Measurements from ENCODE around the gene LRRC56. TPM values are rescaled to one million over a fixed set of nuclear protein-coding genes. Genes with fewer than 3 reads are reported as not detected.

Gene LRRC56
- total and polyA plus RNA-seq, 2 of the 13 experiments (the other 11 are each of a cell fraction or from before 2014, with no cell fraction given): 0.11 to 0.29 TPM

- TF ChIP-seq ZNF224 (CRISPR knock-in tag; IDR thresholded peaks at IDR 0.05) (no peak), GRHL1 (CRISPR knock-in tag; conservative IDR thresholded peaks at IDR 0.05) (no peak), ZMAT3 (CRISPR knock-in tag; conservative IDR thresholded peaks at IDR 0.05) (no peak), SP4 (CRISPR knock-in tag; IDR thresholded peaks at IDR 0.05) (no peak; the same call in 1 of the 2 replicates), ZMAT5 (CRISPR knock-in tag; IDR thresholded peaks at IDR 0.05; ENCODE audit: borderline replicate concordance, low read depth) (no peak), ZNF543 (CRISPR knock-in tag; IDR thresholded peaks at IDR 0.05) (no peak), KLF9 (CRISPR knock-in tag; IDR thresholded peaks at IDR 0.05; ENCODE audit: low read depth) (no peak), ZFP36L1 (CRISPR knock-in tag; IDR thresholded peaks at IDR 0.05) (no peak), ZNF687 (CRISPR knock-in tag; IDR thresholded peaks at IDR 0.05) (peak; percentile 76), TEF (CRISPR knock-in tag; IDR thresholded peaks at IDR 0.05) (no peak), ZBTB20 (CRISPR knock-in tag; IDR thresholded peaks at IDR 0.05; ENCODE audit: borderline replicate concordance, low read depth) (no peak), STAT6 (CRISPR knock-in tag; IDR thresholded peaks at IDR 0.05; ENCODE audit: borderline replicate concordance) (no peak), E2F5 (CRISPR knock-in tag; conservative IDR thresholded peaks at IDR 0.05) (no peak), HNF4A (CRISPR knock-in tag; IDR thresholded peaks at IDR 0.05) (no peak), HOXA3 (CRISPR knock-in tag; IDR thresholded peaks at IDR 0.05) (peak; percentile 58; the same call in 1 of the 2 replicates), TRAFD1 (CRISPR knock-in tag; IDR thresholded peaks at IDR 0.05; ENCODE audit: borderline replicate concordance) (no peak)
Observed at GRCh38 chr11:520428-521176, 16.7 kb upstream of the LRRC56 start (continued).
